ENCODE results near the gene HMGCLL1.

The HMGCLL1 gene

DNA sequence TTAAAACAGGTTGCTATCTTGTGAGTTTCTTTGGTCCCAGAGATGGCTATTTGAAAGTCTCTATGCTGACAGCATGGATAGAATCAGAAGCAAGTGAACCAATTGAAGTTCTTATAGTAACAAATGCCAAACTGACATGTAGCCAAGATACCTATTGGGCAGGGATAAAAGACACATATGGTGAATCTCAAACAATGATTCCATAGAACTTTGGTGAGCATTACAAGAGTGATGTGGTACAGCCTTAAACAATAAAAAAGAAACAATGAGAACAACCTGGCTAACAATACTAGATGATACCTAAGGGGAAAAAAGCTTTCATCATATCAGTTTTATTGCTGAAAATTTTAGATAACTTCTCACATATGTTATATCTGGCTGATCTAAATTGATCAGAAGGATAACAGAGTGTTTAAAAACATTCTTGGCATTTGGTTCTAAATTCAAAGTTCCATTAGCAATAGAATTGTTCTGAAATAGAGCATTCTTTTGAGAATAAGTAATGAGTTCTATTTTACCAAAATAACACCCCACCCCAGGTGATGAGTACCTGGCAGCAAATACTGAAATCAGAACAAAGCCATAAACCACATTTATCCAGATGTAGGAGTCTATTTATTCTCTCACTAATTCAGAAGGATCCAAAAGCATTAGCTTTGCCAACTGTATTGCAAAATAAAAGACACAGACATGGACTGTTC is 5.8 kb upstream of the HMGCLL1 start:
- H3K27me3 ChIP-seq (ENCODE audit: insufficient read depth, poor library complexity, severe bottlenecking) = no peaks in the 10 kb centered on the region
- DNase-seq (ENCODE audit: low read depth in 1 of 2, low spot score in 1 of 2) = no peak
- H3K4me3 ChIP-seq (replicated peaks; ENCODE audit: insufficient read depth, low read length) = no peak overlapping the region
- TF ChIP-seq, protein P1, sequence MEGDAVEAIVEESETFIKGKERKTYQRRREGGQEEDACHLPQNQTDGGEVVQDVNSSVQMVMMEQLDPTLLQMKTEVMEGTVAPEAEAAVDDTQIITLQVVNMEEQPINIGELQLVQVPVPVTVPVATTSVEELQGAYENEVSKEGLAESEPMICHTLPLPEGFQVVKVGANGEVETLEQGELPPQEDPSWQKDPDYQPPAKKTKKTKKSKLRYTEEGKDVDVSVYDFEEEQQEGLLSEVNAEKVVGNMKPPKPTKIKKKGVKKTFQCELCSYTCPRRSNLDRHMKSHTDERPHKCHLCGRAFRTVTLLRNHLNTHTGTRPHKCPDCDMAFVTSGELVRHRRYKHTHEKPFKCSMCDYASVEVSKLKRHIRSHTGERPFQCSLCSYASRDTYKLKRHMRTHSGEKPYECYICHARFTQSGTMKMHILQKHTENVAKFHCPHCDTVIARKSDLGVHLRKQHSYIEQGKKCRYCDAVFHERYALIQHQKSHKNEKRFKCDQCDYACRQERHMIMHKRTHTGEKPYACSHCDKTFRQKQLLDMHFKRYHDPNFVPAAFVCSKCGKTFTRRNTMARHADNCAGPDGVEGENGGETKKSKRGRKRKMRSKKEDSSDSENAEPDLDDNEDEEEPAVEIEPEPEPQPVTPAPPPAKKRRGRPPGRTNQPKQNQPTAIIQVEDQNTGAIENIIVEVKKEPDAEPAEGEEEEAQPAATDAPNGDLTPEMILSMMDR (IDR thresholded peaks at IDR 0.05; ENCODE audit: insufficient read depth, low read length) = no peak
- no peak for TF ChIP-seq SPI1 (IDR thresholded peaks at IDR 0.05; ENCODE audit: borderline replicate concordance, low read depth)
- no peak for TF ChIP-seq GABPA (IDR thresholded peaks at IDR 0.05; ENCODE audit: low read depth)
- TF ChIP-seq POLR2AphosphoS5 (IDR thresholded peaks at IDR 0.05; ENCODE audit: low read depth) = no peak
- TF ChIP-seq, protein P2, sequence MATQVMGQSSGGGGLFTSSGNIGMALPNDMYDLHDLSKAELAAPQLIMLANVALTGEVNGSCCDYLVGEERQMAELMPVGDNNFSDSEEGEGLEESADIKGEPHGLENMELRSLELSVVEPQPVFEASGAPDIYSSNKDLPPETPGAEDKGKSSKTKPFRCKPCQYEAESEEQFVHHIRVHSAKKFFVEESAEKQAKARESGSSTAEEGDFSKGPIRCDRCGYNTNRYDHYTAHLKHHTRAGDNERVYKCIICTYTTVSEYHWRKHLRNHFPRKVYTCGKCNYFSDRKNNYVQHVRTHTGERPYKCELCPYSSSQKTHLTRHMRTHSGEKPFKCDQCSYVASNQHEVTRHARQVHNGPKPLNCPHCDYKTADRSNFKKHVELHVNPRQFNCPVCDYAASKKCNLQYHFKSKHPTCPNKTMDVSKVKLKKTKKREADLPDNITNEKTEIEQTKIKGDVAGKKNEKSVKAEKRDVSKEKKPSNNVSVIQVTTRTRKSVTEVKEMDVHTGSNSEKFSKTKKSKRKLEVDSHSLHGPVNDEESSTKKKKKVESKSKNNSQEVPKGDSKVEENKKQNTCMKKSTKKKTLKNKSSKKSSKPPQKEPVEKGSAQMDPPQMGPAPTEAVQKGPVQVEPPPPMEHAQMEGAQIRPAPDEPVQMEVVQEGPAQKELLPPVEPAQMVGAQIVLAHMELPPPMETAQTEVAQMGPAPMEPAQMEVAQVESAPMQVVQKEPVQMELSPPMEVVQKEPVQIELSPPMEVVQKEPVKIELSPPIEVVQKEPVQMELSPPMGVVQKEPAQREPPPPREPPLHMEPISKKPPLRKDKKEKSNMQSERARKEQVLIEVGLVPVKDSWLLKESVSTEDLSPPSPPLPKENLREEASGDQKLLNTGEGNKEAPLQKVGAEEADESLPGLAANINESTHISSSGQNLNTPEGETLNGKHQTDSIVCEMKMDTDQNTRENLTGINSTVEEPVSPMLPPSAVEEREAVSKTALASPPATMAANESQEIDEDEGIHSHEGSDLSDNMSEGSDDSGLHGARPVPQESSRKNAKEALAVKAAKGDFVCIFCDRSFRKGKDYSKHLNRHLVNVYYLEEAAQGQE (IDR thresholded peaks at IDR 0.05; ENCODE audit: insufficient replicate concordance, low read depth) = no peak
- no peak overlapping the region for H3K27ac ChIP-seq (replicated peaks)

DNA sequence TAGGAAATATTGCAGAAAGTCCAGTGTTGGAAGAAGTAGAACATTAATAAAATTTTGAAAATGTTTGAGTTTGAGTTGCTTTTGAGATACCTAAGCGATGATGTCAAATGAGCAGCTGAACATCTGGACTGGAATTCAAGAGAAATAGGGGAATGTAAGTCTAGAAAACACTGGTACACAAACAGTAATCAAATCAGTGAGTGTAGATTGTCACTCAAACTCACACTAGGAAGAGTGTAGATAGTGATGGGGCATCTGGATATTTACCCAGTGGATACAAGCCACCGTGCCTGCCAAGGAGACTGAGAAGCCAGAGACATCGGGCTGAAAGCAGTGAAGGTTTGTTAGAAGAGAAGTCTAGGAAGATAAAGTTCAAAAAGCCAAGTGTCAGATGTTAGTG is 2.2 kb downstream of the HMGCLL1 start:
- H3K27ac ChIP-seq (replicated peaks) = no peak overlapping the region
- H3K27me3 ChIP-seq (ENCODE audit: insufficient read depth, poor library complexity, severe bottlenecking) = no peaks in the 10 kb centered on the region
- no peak for TF ChIP-seq POLR2AphosphoS5 (IDR thresholded peaks at IDR 0.05; ENCODE audit: low read depth)
- TF ChIP-seq, protein P2 (IDR thresholded peaks at IDR 0.05; ENCODE audit: insufficient replicate concordance, low read depth) = no peak
- TF ChIP-seq SPI1 (IDR thresholded peaks at IDR 0.05; ENCODE audit: borderline replicate concordance, low read depth) = no peak
- TF ChIP-seq, protein P1 (IDR thresholded peaks at IDR 0.05; ENCODE audit: insufficient read depth, low read length) = no peak
- TF ChIP-seq GABPA (IDR thresholded peaks at IDR 0.05; ENCODE audit: low read depth) = no peak
- no peak overlapping the region for H3K4me3 ChIP-seq (replicated peaks; ENCODE audit: insufficient read depth, low read length)
- no peak for DNase-seq (ENCODE audit: low read depth in 1 of 2, low spot score in 1 of 2)

DNA sequence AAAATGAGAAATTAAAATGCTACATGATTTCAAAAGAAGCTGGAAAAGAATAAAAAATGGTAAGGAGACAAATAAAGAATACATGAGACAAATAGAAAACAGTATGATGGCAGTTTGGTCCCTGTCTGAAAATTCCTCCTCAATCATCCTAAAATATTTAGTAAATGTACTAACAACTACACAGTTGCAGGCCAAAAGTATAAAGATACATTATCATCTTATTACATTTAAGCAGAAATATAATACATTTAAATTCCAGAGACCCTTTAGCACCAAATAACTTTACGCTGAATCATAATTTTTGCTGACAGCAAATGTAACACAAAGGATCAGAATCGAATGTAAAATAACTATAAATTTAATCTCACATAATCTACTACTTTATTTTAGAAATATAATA is 4.4 kb downstream of the HMGCLL1 start:
- no peak for TF ChIP-seq POLR2AphosphoS5 (IDR thresholded peaks at IDR 0.05; ENCODE audit: low read depth)
- no peak for TF ChIP-seq SPI1 (IDR thresholded peaks at IDR 0.05; ENCODE audit: borderline replicate concordance, low read depth)
- TF ChIP-seq, protein P1 (IDR thresholded peaks at IDR 0.05; ENCODE audit: insufficient read depth, low read length) = no peak
- TF ChIP-seq GABPA (IDR thresholded peaks at IDR 0.05; ENCODE audit: low read depth) = no peak
- TF ChIP-seq, protein P2 (IDR thresholded peaks at IDR 0.05; ENCODE audit: insufficient replicate concordance, low read depth) = no peak
- Histone ChIP-seq H3K27me3 (ENCODE audit: insufficient read depth, poor library complexity, severe bottlenecking) (no peaks in the 10 kb centered on the region), H3K27ac (replicated peaks) (no peak overlapping the region), H3K4me3 (replicated peaks; ENCODE audit: insufficient read depth, low read length) (no peak overlapping the region)
- DNase-seq (ENCODE audit: low read depth in 1 of 2, low spot score in 1 of 2) = no peak

Data from HL-60 (cell line).